ENCODE results near the gene TIGD3. TPM values are rescaled to one million over a fixed set of nuclear protein-coding genes. Genes with fewer than 3 reads are reported as not detected.
A peak's percentile ranks its signal among the peaks of the same experiment; 100 is the strongest.

TIGD3 gene
- total and polyA plus RNA-seq, 9 of the 15 experiments (the other 6 are each of a cell fraction or from before 2014, with no cell fraction given), result 0.06 to 1.3 (median 0.56) TPM

- TF ChIP-seq XRCC5 (IDR thresholded peaks at IDR 0.05; ENCODE audit: low read depth, low read length), result no peak
- no peak for TF ChIP-seq HNRNPL (IDR thresholded peaks at IDR 0.05; ENCODE audit: low read depth, low read length)
- no peak for TF ChIP-seq ZNF212 (CRISPR knock-in tag; IDR thresholded peaks at IDR 0.05)
- TF ChIP-seq CSDE1 (IDR thresholded peaks at IDR 0.05), result no peak
- peak; percentile 59; the same call in 1 of the 2 replicates for TF ChIP-seq SOX6 (IDR thresholded peaks at IDR 0.05)
- no peak for TF ChIP-seq ILF3 (IDR thresholded peaks at IDR 0.05; ENCODE audit: borderline replicate concordance)
- no peak for TF ChIP-seq ZBTB33 (CRISPR knock-in tag; IDR thresholded peaks at IDR 0.05)
- TF ChIP-seq POLR2A (conservative IDR thresholded peaks at IDR 0.05), result no peak
- TF ChIP-seq NR4A1 (CRISPR knock-in tag; IDR thresholded peaks at IDR 0.05), result no peak
- TF ChIP-seq NR4A1 (tag; IDR thresholded peaks at IDR 0.05), result no peak
- TF ChIP-seq SMARCE1 (IDR thresholded peaks at IDR 0.05), result peak; percentile 86
- TF ChIP-seq LEF1 (IDR thresholded peaks at IDR 0.05), result no peak; the same call in 1 of the 2 replicates
- 0 out of 2 replicates have a peak, but pooled peaks have one; percentile 23 for TF ChIP-seq MEF2D (tag; conservative IDR thresholded peaks at IDR 0.05; ENCODE audit: low read depth)
- TF ChIP-seq E4F1 (CRISPR knock-in tag; IDR thresholded peaks at IDR 0.05; ENCODE audit: borderline replicate concordance), result no peak
- TF ChIP-seq MYC (IDR thresholded peaks at IDR 0.05; ENCODE audit: low read depth, low read length), result no peak
- TF ChIP-seq MYC (CRISPR knock-in tag; IDR thresholded peaks at IDR 0.05; ENCODE audit: borderline replicate concordance, low read depth), result no peak
- TF ChIP-seq KAT2B (IDR thresholded peaks at IDR 0.05; ENCODE audit: low read depth, low read length), result no peak
- 0 out of 2 replicates have a peak, but pooled peaks have one; percentile 19 for TF ChIP-seq CC2D1A (IDR thresholded peaks at IDR 0.05)
- TF ChIP-seq AFF1 (IDR thresholded peaks at IDR 0.05; ENCODE audit: low read depth in 1 of 2, partially characterized antibody in 2 of 2), result peak in 1 of 2 experiments; percentile 36
- TF ChIP-seq BMI1 (IDR thresholded peaks at IDR 0.05; ENCODE audit: low read length), result no peak
- TF ChIP-seq BRF2 (IDR thresholded peaks at IDR 0.05; ENCODE audit: borderline replicate concordance, insufficient read depth, insufficient read length), result no peak
Observed at GRCh38 chr11:65362320-65362931, 7.9 kb downstream of the TIGD3 start (continued).
